Prostate gland (tissue), 2 donors: Measurements from ENCODE around the gene PKHD1. TPM values are rescaled to one million over a fixed set of nuclear protein-coding genes. Genes with fewer than 3 reads are reported as not detected.

ENCODE experiments used
- DNase-seq: peaks from one replicate; pipeline ENCODE4 v3.0.0-alpha.2; 2019; ENCODE audit warnings: low spot score
- H3K27ac ChIP-seq, 2 donors: fragments of 200-600 bp; sonication (generic); 2 replicates each; pipeline ENCODE4 v1.5.1; 2017 to 2019
- H3K27me3 ChIP-seq: fragments of 200-600 bp; sonication (generic); replicated peaks from 2 replicates; pipeline ENCODE4 v1.5.1; 2019; ENCODE audit not compliant: insufficient read depth
- H3K36me3 ChIP-seq, 2 donors: fragments of 200-600 bp; sonication (generic); 1 replicate in 1 of 2; 2 replicates in 1 of 2; pipeline versions ENCODE4 v1.5.1 to v1.8.1; 2017 to 2019
- H3K4me1 ChIP-seq: fragments of 200-600 bp; sonication (generic); replicated peaks from 2 replicates; pipeline ENCODE4 v1.5.1; 2019
- H3K4me3 ChIP-seq, 2 donors: fragments of 200-600 bp; sonication (generic); 2 replicates each; pipeline ENCODE4 v1.5.1; 2017 to 2019
- H3K9me3 ChIP-seq: fragments of 200-600 bp; sonication (generic); 2 replicates; pipeline ENCODE4 v1.5.1; 2017
- CTCF ChIP-seq, 4 experiments: fragments of 200-600 bp in 2 of 4; fragments of 450-650 bp in 2 of 4; sonication (generic) in 2 of 4; IDR thresholded peaks; 1 replicate in 3 of 4; 2 replicates in 1 of 4; pipeline ENCODE4 v1.5.1; 2016 to 2019; ENCODE audit warnings: antibody characterized with exemption in 4 of 4, mild to moderate bottlenecking in 2 of 4, moderate library complexity in 2 of 4
- POLR2A ChIP-seq: fragments of 450-650 bp; IDR thresholded peaks from one replicate; pipeline ENCODE4 v1.6.1; 2016; ENCODE audit warnings: antibody characterized with exemption, mild to moderate bottlenecking
- POLR2AphosphoS5 ChIP-seq: sonication (generic); formaldehyde crosslinking; IDR thresholded peaks from one replicate; pipeline ENCODE4 v1.6.1; 2017; ENCODE audit warnings: antibody characterized with exemption
- WGBS: methylation state at CpG from one replicate; pipeline ENCODE4 v1.1.5; 2018; 5-methylcytosine and 5-hydroxymethylcytosine counted together
- intact Hi-C: fragments of 100-400 bp; cut with DNase I; formaldehyde crosslinking; loops from one replicate; pipeline ENCODE4 v1.14.2; 2022
- total RNA-seq, 2 donors: library from RNA; depleted of rRNA; stranded (reverse); fragments of >200 nt; gene quantifications; one replicate each; pipeline ENCODE4 v1.1.0, GENCODE V29; 2016

The PKHD1 gene
- total RNA-seq, 2 donors from 2014 or later = 0.46 to 1.1 TPM

- no peaks in the 10 kb centered on the region for H3K4me1 ChIP-seq
- TF ChIP-seq POLR2A = no peak
- TF ChIP-seq CTCF (IDR thresholded peaks at IDR 0.05) = no peak
- TF ChIP-seq POLR2AphosphoS5 = no peak
- H3K9me3 ChIP-seq = no peaks in the 10 kb centered on the region
- WGBS = 47% methylated on average over 3 of the region's 3 CpGs
- H3K27ac ChIP-seq = no peak overlapping the region
- no peak for DNase-seq
- H3K27me3 ChIP-seq = no peaks in the 10 kb centered on the region
- no peak overlapping the region for H3K4me3 ChIP-seq
- H3K36me3 ChIP-seq = no peaks in the 10 kb centered on the region
- intact Hi-C loops = no loop called here
These were observed 473.9 kb downstream of the PKHD1 start for GRCh38 chr6:51613558-51613957.

- H3K4me1 ChIP-seq = no peaks in the 10 kb centered on the region
- H3K27ac ChIP-seq = no peak overlapping the region
- H3K4me3 ChIP-seq = no peak overlapping the region
- intact Hi-C loops = no loop called here
- peaks cover under 1% of the 10 kb centered on the region for H3K27me3 ChIP-seq
- H3K9me3 ChIP-seq = no peaks in the 10 kb centered on the region
- no peak for TF ChIP-seq POLR2AphosphoS5
- no peak for TF ChIP-seq POLR2A
- no peak for TF ChIP-seq CTCF (IDR thresholded peaks at IDR 0.05)
- DNase-seq = no peak
- H3K36me3 ChIP-seq = no peaks in the 10 kb centered on the region
- 68% methylated on average over 4 of the region's 4 CpGs for WGBS
These were observed 478.5 kb downstream of the PKHD1 start for GRCh38 chr6:51608932-51609331.

GRCh38 chr6:51608383-51608782 is 479.0 kb downstream of the PKHD1 start:
- DNase-seq = no peak
- peaks cover 3% of the 10 kb centered on the region for H3K27me3 ChIP-seq
- intact Hi-C loops = no loop called here
- 81% methylated on average over 3 of the region's 3 CpGs for WGBS
- no peak overlapping the region for H3K27ac ChIP-seq
- H3K36me3 ChIP-seq = no peaks in the 10 kb centered on the region
- no peak overlapping the region for H3K4me3 ChIP-seq
- H3K4me1 ChIP-seq = no peaks in the 10 kb centered on the region
- no peak for TF ChIP-seq POLR2AphosphoS5
- no peak for TF ChIP-seq CTCF (IDR thresholded peaks at IDR 0.05)
- no peak for TF ChIP-seq POLR2A
- no peaks in the 10 kb centered on the region for H3K9me3 ChIP-seq

GRCh38 chr6:51600514-51600913 is 486.9 kb downstream of the PKHD1 start:
- intact Hi-C loops = no loop called here
- no peak for DNase-seq
- TF ChIP-seq CTCF (IDR thresholded peaks at IDR 0.05) (no peak), POLR2A (no peak), POLR2AphosphoS5 (no peak)
- H3K4me3 ChIP-seq = no peak overlapping the region
- H3K9me3 ChIP-seq = no peaks in the 10 kb centered on the region
- H3K27ac ChIP-seq = no peak overlapping the region
- H3K27me3 ChIP-seq = peaks cover 5% of the 10 kb centered on the region
- H3K36me3 ChIP-seq = no peaks in the 10 kb centered on the region
- H3K4me1 ChIP-seq = no peaks in the 10 kb centered on the region
- WGBS = 91% methylated on average over 2 of the region's 2 CpGs

GRCh38 chr6:51598171-51598570 is 489.2 kb downstream of the PKHD1 start:
- Histone ChIP-seq H3K27me3 (peaks cover 2% of the 10 kb centered on the region), H3K4me1 (no peaks in the 10 kb centered on the region), H3K4me3 (no peak overlapping the region), H3K27ac (no peak overlapping the region), H3K36me3 (no peaks in the 10 kb centered on the region), H3K9me3 (no peaks in the 10 kb centered on the region)
- TF ChIP-seq CTCF (IDR thresholded peaks at IDR 0.05) (no peak), POLR2AphosphoS5 (no peak), POLR2A (no peak)
- WGBS = 94% methylated on average over 15 of the region's 18 CpGs
- no peak for DNase-seq
- intact Hi-C loops = no loop called here
